Measurements from ENCODE around the gene TRIM17.

Gene TRIM17

GRCh38 chr1:228414511-228415211, 2.0 kb downstream of the TRIM17 start:
- Histone ChIP-seq H3K27me3 (replicated peaks) (peaks cover 2% of the 10 kb centered on the region), H3K4me3 (ENCODE audit: low read depth, low read length) (no peak overlapping the region), H3K27ac (no peak overlapping the region), H3K36me3 (replicated peaks) (no peaks in the 10 kb centered on the region)
- DNase-seq, result no peak
- in situ Hi-C loops (cut with HindIII; ENCODE audit: low pct_ligation_motif_present, low sequenced_read_pairs), result no loop called here
- TF ChIP-seq CTCF (IDR thresholded peaks at IDR 0.05; ENCODE audit: low read depth, low read length, missing control alignments), result no peak

DNA sequence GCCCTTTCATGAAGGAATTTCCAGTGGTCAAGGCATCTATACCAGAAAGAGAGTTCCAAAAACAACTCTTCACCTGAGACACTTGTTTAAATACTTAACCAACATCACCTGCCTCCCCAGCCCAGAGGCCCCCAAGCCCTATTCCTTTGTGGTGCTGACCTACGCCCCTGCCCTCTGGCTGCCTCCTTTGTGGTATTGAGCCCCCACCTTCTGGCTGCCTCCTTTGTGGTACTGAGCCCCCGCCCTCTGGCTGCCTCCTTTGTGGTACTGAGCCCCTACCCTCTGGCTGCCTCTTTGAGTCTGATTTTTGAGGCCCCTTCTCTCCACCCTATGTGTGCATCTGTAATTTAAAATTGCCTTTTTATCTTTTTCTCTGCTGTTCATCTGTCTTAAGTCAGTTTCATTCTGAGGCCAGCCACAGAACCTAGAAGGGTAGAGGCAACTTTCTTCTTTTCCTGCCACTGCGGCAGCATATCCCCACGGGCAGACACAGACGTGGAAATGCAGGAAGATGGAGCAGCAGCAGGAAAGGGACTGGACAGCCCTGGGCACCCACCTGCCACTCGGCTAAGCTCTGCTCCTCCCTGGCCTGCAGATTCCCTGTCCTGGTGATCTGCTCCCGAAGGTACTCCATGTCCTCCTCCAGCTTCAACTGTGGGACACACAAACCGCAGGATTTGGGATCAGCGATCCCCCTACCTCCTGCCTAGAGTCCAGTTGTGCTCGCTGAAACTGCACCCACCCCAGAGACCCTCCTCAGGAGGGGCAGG, 3.2 kb downstream of the TRIM17 start:
- in situ Hi-C loops (cut with HindIII; ENCODE audit: low pct_ligation_motif_present, low sequenced_read_pairs), result no loop called here
- Histone ChIP-seq H3K27me3 (replicated peaks) (peaks cover 2% of the 10 kb centered on the region), H3K27ac (no peak overlapping the region), H3K36me3 (replicated peaks) (no peaks in the 10 kb centered on the region), H3K4me3 (ENCODE audit: low read depth, low read length) (no peak overlapping the region)
- TF ChIP-seq CTCF (IDR thresholded peaks at IDR 0.05; ENCODE audit: low read depth, low read length, missing control alignments), result no peak
- DNase-seq, result no peak

GRCh38 chr1:228411548-228412430, 4.9 kb downstream of the TRIM17 start:
- no peak for DNase-seq
- Histone ChIP-seq H3K27ac (no peak overlapping the region), H3K4me3 (ENCODE audit: low read depth, low read length) (no peak overlapping the region), H3K27me3 (replicated peaks) (no peaks in the 10 kb centered on the region), H3K36me3 (replicated peaks) (no peaks in the 10 kb centered on the region)
- in situ Hi-C loops (cut with HindIII; ENCODE audit: low pct_ligation_motif_present, low sequenced_read_pairs), result no loop called here
- TF ChIP-seq CTCF (IDR thresholded peaks at IDR 0.05; ENCODE audit: low read depth, low read length, missing control alignments), result no peak

- no peak for DNase-seq
- Histone ChIP-seq H3K36me3 (replicated peaks) (no peaks in the 10 kb centered on the region), H3K27ac (no peak overlapping the region), H3K27me3 (replicated peaks) (no peaks in the 10 kb centered on the region), H3K4me3 (ENCODE audit: low read depth, low read length) (no peak overlapping the region)
- in situ Hi-C loops (cut with HindIII; ENCODE audit: low pct_ligation_motif_present, low sequenced_read_pairs), result no loop called here
- TF ChIP-seq CTCF (IDR thresholded peaks at IDR 0.05; ENCODE audit: low read depth, low read length, missing control alignments), result no peak
These were observed 5.5 kb downstream of the TRIM17 start for GRCh38 chr1:228411121-228411520.

DNA sequence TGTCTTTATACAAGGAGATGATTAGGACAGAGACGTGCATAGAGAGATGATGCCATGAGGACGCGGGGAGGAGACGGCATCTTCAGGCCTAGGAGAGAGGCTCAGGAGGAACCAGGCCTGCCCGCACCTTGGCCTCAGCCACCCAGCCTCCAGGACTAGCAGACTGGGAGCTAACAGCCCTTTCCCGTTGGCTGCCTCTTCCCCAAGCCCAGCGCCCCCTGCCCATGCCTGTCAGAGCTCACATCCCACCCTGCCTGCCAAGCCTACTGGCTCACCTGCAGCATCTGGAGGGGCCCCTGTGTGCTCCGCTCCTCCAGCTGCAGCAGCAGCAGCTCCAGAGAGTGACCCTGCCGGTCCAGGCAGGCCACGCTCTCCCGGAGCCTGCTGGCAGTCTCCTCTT, 6.0 kb downstream of the TRIM17 start:
- in situ Hi-C loops (cut with HindIII; ENCODE audit: low pct_ligation_motif_present, low sequenced_read_pairs), result no loop called here
- no peak overlapping the region for H3K27ac ChIP-seq
- H3K27me3 ChIP-seq (replicated peaks), result no peaks in the 10 kb centered on the region
- TF ChIP-seq CTCF (IDR thresholded peaks at IDR 0.05; ENCODE audit: low read depth, low read length, missing control alignments), result no peak
- H3K4me3 ChIP-seq (ENCODE audit: low read depth, low read length), result no peak overlapping the region
- no peak for DNase-seq
- no peaks in the 10 kb centered on the region for H3K36me3 ChIP-seq (replicated peaks)
